Measurements from ENCODE around the gene NFASC.

The NFASC gene

DNA sequence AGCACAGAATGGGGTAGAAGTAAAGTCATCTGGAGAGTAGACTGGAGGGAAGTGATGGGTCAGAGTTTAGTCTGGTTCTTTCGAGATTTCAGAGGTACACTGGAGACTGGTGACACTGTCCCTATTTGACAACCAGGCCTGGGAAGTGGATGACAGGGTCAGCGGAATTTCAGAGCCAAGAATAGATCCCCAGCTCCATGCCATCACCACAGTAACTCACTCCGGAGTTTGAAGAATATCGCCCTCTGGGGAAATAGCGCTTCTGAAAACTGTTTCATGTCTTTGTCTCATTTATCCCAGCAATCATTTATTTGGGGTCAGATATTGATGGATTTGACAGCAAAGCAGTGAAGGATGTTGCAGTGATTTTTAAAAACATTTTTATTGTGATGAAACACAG lies 7.6 kb upstream of the NFASC start:
- DNase-seq: no peak

DNA sequence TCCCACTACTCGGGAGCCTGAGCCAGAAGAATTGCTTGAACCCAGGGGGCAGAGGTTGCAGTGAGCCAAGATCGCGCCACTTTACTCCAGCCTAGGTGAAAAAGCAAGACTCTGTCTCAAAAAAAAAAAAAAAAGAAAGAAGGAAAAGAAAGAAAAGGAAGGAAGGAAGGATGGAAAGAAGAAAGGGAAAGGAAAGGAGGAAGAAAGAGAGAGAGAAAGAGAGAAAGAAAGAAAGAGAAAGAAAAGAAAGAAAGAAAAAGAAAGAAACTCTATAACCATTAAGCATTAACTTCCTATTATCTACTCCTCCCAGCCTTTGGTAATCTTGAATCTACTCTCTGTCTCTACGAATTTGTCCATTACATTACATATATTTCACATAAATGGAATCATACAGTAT lies 6.9 kb upstream of the NFASC start:
- DNase-seq: no peak

DNA sequence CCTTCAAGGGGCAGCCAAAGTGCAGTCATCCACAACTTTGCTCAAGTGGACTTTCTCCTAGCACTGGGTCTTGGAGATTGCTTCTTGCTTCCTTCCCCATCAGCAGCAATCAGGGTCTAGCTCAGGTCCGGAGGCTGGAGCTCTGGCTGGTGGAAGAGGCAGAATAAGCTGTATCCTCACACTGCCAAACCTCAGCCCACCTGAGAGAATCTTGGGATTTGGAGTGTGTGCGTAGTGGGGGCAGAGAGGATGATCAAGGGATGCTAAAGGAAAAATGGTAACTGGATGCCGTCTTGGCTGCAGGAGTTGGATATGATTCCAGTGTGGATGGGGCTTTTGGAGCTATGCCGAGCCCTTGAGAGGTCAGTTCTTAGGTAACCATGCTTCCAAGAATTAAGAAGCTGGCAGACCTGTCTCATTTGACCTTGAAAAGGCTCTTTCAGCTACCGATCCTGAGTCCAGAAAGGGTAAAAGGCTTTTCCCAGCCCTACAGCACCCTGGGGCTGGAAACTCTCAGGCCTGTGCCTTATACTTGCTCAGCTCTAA lies 4.5 kb upstream of the NFASC start:
- no peak for DNase-seq

DNA sequence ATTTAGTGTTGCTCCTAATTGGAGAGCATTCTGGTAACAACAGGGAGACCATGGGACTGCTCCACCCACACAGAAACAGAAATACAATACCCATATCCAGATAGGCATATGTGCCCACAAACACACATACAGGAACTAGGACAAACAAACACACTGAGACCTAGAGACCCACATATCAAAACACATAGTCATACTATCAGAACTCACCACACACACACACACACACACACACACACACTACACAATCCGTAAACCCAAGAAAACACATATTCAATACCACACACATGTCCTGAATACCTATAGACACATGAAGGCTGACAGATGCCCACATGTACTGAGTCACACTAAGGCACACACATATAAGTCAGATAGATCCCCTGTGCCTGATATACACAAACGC lies 3.5 kb upstream of the NFASC start:
- no peak for DNase-seq

DNA sequence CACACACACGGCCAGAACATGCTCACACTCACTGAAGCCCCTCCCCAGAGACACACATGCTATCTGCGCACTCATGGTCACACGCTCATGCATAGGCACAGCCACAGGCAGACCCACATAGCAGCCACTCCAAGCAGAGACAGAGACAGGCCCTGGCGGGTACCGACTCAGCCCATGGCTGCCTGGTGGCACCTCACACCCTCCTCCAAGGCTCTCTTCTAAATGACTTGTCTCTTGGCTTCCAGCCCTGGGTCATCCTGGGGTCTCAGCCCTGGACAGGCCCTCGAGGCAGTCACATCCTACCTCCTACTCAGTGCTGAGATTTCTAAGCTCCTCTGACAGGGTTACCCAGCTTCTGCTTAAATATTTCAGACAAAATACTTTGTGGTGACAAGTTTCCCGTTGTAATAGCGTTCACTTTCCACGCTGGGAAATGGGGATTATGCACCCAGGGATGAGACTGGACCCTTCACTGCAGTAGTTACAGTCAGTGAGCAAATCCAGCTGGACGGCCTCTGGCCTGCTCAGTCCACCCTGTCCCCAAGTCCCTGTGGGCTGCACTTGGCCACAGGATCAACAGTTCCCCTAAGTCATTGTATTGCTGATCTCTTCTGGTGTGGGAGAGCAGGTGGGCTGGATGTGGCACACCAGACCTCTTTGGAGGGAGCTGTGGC lies 2.9 kb upstream of the NFASC start:
- no peak for DNase-seq

DNA sequence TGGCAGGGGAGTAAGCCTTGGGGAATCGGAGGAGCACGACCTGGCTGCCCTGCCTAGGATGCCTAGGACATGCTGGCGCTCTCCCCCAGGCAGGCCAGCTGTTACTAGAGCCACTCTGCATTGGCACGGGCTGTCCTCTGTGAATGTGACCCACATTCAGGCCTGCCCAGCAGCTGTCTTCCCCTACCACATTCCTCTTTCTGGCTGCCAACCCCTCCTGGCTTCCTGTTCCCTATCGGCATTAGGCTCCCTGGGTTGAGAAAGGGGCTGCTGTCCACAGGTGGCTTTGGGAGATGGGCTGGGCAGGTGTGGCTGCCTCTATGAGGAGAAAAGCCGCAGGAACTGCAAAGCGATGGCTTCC lies 2.3 kb upstream of the NFASC start:
- no peak for DNase-seq

DNA sequence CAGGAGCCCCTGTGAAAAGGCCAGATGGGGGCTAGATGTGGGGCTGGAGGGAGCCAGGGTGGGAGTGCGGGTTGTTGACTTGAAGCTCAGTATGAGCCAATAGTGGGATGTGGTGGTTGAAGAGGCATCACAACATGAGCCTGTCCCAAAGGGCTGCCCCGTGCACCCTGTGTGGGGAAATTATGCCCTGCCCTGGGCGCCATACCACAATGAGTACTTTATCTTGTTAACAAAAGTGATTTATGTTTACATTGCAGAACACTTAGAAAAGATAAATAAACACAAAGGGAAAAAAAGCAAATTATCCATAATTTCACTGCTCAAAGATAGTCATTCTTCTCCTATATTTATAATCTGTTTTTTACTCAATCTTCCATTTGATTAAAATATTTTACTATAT lies 1.6 kb upstream of the NFASC start:
- no peak for DNase-seq

DNA sequence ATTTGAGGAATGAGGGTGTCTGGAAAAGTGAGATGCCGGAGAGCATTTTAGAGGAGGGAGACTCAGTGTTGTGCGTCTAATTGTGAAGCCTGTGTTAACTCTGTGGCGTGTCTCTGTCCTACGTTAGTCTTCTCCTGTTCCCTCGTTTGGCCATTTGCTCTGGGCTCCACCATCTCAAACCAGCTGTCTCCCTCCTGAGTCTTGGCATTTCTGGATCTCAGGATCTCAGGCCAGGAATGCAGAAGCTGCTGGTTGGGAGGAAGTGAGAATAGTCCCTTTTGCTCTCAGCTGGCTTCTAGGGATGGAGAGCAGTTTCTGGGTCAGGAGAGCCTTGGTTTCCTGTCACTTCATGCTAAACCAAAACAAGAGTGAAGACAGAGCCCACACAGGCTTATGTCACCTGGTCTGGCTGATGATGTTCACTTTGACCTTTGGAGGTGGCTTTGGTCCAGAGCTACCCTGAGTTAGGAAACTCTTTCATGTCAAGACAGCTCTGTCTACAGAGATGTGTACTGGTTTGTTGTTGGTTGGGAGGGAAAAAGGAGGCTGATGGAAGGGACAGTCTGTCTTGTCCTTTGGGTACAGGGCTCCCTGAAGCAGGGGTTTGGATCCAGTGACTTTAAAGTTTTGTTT lies 859 bp downstream of the NFASC start:
- DNase-seq: no peak

DNA sequence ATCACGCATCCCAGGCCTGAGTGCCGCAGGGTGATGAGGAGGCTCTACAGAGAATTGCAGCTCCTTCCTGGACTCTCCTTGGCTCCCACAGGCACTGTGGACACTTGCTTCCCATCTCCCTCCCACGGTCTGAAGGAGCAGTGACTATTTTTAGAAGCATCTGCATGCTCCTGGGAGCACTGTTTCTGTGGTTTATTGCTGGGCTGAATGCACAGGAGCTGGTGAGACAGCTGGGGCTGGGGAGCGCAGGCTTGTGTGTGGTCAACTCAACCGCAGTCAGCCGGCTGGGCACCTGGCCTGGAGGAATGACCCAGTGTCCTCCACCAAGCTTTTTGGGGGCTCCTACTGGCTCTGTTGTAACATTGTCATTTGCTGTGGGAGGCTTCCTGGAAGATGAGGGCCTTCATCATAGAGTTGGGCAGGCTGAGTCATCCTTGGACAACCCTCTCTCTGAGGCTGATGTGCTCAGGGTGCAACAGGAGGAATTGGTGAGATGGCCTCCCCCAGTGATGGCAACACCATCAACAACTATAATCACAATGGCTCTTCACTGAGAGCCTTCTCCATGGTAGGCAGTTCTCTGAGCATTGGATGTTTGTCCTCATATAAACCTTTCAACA lies 1.7 kb downstream of the NFASC start:
- no peak for DNase-seq

DNA sequence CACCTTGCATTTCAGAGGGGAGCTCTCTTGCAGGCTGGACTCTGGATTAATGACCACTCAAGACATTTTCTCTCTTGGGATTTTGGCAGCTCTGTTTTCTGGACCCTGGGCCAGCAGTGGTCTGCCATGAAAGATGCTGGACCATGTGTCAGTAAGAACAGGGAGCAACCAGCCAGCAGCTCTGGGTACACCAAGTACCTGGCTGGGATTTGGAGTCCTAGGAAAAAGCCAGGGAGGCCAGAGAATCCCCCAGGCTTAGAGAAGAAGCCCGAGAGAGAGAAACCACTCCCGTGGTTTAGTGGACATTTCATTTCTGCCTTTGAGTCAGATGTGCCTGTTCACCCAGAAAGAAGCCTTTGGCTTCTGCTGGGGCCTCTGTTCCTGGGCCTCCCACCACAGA lies 2.5 kb downstream of the NFASC start:
- no peak for DNase-seq

DNA sequence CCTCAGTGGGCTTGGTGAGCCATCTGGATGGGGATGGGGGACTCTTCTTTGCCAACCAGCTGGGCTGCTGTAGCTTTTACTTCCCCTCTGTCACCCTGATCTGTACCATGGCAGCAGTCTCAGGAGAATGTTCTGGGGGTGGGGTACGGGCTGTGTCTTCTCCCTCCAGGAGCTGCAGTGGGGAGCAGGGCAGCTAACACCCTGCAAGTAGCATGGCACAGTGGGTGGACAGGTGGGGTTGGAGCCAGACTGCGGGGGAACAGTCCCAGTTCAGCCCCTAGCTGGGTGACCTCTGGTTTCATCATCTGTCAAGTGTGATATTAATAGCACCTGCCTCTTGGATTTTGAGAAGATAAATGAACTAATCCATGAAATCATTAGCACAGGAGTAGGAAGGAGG lies 3.1 kb downstream of the NFASC start:
- no peak for DNase-seq

DNA sequence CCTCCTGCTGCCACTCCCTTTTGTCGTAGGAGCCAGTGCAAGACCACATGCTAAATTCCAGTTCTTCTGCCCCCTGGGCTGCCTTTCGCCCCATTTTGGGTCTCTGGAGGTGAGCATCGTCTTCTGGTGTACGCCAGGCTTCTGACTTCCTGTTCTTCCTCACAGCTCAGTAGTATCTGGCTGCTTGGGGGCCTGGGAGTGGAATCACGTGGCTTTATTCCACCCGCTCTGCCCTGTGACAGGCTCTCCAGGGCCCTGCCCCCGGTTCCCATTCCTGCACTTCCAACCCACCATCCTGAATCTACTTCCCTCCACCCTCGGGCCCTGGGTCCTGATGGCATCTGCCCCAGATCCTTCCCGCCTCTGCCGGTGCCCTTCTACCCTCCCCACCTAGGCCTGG lies 3.6 kb downstream of the NFASC start:
- DNase-seq: no peak

DNA sequence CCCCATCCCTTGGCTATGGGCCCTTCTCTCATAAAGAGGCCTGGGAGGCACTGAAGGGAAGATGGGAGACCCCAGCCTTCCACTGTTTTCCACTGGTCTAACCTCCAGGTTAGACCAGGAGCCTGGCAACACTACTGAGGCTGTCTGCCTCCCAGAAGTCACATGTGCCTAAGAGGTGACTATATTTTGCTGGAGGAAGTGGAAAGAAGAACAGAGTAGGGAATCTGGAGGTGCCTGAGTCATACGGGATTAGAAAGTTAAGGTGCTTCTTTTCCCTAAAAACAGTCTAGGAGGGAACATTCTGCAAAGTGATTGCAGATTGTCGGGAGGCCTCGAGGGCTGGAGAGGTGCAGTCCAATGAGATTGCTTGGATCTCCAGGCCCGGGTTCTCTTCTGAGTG lies 4.6 kb downstream of the NFASC start:
- DNase-seq: no peak

DNA sequence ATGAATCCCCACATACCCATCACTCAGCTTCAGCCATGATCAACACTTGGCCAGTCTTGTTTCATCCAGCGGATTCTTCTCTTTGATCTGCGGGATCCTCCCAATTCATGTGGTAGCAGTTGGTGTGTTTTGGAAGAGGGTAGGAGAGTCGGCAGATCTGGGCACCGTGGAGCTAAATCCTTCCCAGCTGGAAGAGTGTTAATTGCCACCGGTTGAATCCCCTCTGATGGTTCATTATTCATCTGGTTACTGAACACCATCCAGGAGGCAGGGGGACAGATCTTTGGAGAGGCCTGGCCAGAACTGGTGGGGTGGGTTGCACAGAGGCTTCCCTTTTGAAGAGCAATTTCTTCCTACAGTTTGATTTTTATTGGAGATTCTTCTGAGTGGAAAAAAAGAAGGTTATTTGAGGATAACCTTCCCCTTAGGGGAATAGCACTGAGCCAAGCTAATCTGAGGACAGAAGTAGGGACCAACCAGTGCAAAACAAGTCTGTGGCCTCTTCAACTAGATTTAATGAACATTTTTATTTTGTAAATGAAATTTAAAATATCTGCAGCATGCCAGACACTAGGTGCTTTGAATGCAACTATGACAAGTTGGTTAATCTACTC lies 8.1 kb downstream of the NFASC start:
- DNase-seq: no peak

DNA sequence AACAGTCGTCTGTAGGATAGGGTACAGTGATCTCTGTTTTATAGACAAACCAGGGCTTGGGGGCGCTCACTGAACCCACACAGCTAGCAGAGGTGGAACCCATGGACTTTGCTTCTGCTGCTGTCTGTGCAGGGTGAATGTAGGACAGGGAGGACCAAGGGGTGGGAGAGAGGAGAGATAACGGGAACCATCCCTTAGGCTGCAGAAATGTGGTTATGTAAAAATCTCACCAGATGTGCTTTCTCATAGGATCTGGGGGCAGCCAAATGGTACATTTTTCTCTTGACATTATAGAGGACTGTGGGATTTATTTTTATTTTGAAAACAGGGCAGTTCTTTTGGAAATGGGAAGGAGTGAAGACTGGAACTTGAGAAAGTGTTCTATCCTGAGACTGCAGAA lies 8.7 kb downstream of the NFASC start:
- no peak for DNase-seq

DNA sequence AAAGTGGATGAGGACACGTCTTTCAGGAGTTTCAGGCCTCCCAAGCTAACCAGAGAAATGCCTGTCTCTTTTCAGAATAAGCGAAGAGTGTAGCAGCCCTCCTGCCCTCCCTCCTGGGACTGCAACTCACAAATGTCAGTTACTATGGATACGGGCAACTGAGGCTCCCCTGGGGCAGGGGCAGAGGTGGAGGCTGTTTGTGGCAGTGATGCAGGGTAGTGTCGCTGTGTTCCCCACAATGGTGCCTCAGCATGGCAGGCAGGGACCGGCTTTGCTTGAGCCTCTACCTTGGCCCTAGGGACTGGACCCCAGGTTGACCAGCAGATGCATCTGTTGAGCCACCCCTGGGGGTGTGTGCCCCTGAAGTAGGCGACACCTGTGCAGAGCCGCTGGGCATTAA lies 10.2 kb downstream of the NFASC start:
- no peak for DNase-seq

DNA sequence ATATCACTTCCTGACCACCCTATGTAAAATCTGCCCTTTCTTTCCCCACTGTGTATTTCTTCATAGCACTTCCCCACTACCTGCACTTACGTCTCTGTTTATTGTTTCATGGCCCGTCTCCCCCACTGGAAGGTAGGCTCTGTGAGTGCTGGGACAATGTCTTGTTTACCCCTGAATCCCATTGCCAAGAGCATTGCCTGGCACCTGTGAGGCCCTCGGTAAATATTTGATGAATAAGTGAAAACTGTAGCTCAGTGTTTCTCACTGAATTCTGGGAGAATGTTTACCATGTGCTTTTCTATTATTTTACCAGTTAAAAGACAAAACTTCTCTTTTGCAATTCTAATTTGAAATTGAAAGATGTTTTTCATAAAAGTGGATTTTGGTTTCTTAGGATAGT lies 11.8 kb downstream of the NFASC start:
- DNase-seq: no peak

DNA sequence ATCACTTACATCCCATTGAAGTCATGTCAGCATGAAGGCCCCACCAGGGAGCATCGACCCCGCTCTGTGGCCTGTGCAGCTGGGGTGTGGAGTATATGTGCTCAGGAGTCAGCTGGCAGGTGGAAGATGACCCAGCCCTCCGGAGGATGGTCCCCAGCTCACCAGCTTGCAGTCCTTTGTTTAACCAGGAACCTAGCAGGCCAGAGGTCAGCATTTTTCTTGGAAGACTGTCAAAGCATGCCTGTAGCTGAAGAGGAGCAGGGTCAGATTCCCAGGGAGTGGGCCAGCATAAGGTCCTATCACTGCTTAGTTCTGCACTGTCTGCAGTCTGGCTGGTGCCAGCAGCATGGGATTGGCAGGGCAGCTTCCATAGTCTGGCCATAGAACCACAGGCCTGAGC lies 12.7 kb downstream of the NFASC start:
- DNase-seq: no peak

DNA sequence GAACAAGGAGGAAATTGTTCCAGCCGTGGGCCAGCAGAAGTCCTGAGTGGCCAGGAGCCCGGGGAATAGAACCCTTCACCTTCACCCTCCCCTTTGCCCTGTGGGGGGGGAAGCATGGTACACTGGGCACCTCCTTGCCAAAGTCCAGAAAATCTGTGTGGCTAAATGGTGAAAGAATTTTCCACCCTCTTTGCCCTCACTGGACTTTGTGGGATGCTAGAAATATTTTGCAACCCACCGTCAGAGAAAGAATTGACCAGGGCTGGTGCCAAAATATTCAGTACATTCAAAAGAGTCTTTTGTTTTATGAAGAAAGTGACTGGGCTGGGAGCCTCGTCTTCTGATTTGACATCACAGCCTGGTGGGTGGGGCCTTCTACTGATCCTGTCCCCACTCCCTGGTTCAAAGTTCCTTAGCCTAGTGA lies 14.6 kb downstream of the NFASC start:
- peak; percentile 37 for DNase-seq

DNA sequence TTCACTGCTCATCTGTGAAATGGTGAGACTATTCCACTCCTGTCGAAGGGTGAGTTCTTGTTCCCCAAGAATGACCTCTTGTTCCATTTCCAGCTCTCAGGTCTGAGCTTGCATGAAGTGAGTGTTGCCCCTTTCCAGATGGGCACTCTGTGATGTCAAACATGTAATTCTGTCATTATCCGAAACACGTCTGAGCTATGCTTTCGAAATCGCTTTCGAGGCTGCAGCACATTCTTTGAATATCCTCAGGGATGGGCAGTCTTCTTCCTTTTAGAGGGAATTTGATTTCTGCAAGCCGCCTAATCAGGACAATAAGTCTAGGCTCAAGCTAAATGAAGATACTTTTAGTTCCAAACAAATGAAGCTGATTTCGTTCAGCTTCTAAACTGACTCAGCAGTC lies 15.1 kb downstream of the NFASC start:
- DNase-seq: peak; percentile 31

DNA sequence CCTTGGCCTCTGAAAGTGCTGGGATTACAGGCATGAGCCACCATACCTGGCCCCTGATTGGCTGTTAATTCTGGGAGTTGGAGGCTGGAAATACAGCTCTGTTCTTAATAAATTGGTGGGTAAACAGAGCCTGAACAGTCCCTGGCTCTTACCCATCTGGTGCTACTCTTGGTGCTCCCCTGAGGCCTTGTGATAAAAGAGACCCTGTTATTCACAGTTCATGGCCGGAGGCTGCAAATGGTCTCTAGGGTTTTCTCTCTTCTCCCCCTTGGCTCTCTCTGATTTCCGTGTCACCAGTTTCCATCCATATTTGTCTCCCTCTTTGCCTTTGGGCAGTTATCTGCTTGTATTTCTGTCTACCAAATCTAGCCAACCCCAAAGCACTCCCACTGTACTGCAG lies 17.2 kb downstream of the NFASC start:
- no peak for DNase-seq

DNA sequence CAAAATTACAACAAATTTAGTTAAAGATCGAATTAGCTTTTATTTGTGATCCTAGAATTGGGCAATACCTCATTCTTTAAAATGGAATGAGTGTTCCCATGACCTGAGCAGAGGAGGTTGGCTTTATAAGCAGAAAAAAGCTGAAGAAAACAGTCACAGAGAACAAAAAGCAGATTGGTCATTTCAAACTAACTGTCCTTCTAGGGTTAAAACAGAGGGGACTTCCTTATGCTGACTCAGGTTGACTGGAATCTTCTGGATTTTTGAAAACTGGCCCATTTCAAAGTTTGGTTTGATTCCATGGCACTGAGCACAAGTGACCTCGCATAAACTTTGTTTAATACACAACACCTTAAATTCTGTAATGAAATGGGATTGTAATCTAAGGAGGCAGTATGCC lies 17.6 kb downstream of the NFASC start:
- DNase-seq: peak; percentile 71

DNA sequence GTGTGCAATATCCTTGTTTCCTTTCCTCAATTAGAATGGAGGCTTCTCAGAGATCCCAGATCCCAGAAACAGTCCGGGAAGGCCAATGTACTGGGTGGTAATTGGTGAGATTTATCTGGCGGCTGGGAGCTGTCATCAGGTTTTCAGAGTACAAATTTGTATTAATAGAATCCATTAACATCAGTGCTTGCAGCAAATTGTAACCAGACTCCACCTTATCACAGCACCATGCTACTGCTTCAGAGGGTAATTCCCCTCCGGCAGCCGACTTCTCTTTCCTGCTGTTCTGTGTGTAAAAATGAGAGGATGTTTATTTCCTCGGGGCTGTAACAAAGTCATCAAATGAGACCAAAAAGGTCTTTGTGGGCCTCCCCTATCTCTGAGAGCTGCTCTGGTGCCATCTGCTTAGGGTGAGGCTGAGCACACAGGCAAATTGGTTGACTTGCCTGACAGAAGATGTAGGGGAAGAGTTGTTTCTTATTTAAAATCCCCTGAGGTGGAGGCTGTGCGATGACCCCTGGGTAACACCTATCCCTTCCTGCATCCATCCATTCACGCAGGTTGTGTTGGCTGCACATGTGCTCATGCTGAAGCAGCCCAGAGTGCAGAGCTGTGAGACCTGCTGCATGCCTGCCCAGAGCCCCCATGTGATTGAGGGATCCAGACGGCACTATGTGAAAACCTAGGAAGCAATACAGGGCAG lies 19.2 kb downstream of the NFASC start:
- peak; percentile 52 for DNase-seq

All from fibroblast of skin of abdomen (primary cell).